ENCODE data around the gene TTPAL. TPM values are rescaled to one million over a fixed set of nuclear protein-coding genes. Genes with fewer than 3 reads are reported as not detected.

Gene TTPAL
- total and polyA plus RNA-seq, 10 of the 15 experiments (the other 5 are each of a cell fraction or from before 2014, with no cell fraction given): 4.0 to 24.0 (median 9.3) TPM

DNA sequence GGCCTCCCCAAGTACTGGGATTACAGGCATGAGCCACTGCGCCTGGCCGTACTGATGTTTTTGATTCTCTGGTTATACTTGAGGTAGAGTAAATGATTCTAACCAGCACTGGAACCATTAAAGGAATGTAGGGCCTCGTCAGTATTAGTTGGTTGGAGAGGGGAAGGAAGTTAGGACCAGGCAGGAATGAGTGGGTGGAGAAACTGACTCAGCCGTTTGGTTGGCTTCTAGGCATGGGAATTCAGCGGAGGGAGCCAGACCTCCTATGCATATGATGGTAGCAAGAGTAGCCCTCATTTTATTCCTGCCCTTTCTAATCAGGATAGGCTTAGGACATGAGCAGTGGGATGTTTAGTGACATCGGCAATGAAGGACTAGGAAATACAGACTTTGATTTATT, 65.2 kb downstream of the TTPAL start:
- Histone ChIP-seq H3K27me3 (replicated peaks in 1 of 2; ENCODE audit: control insufficient read depth in 2 of 2, insufficient read depth in 2 of 2, low read length in 1 of 2) (no peaks in the 10 kb centered on the region), H3K79me2 (ENCODE audit: control insufficient read depth, insufficient read depth, low read length) (no peaks in the 10 kb centered on the region), H3K27ac (ENCODE audit: control insufficient read depth, insufficient read depth) (no peak overlapping the region), H3K9ac (ENCODE audit: control insufficient read depth, insufficient read depth, low read length) (no peak overlapping the region), H3K4me2 (ENCODE audit: control insufficient read depth, insufficient read depth) (no peak overlapping the region), H2AFZ (ENCODE audit: control insufficient read depth, low read depth, low read length) (no peak overlapping the region), H3K9me3 (replicated peaks; ENCODE audit: control insufficient read depth, insufficient read depth, low read length) (no peaks in the 10 kb centered on the region), H4K20me1 (ENCODE audit: control insufficient read depth, insufficient read depth) (no peaks in the 10 kb centered on the region), H3K4me1 (ENCODE audit: control insufficient read depth, insufficient read depth, low read length) (no peaks in the 10 kb centered on the region), H3K4me3 (no peak overlapping the region), H3K36me3 (ENCODE audit: control insufficient read depth in 2 of 2, insufficient read depth in 2 of 2, low read length in 1 of 2) (no peaks in the 10 kb centered on the region)
- in situ Hi-C loops (cut with MboI) (no loop called here), intact Hi-C loops (cut with micrococcal nuclease; ENCODE audit: unreplicated experiment) (no loop called here)
- TF ChIP-seq IRF4 (IDR thresholded peaks at IDR 0.05; ENCODE audit: low read depth, low read length) (no peak), ZNF24 (IDR thresholded peaks at IDR 0.05) (no peak), IKZF1 (conservative IDR thresholded peaks at IDR 0.05) (no peak), BCL11A (IDR thresholded peaks at IDR 0.05; ENCODE audit: low read depth, low read length) (no peak), BRCA1 (IDR thresholded peaks at IDR 0.05; ENCODE audit: low read depth, low read length) (no peak), RFX5 (IDR thresholded peaks at IDR 0.05; ENCODE audit: low read depth, low read length) (no peak), NBN (IDR thresholded peaks at IDR 0.05) (no peak), CHD1 (IDR thresholded peaks at IDR 0.05; ENCODE audit: low read depth, low read length) (no peak), RBBP5 (conservative IDR thresholded peaks at IDR 0.05) (no peak), PKNOX1 (IDR thresholded peaks at IDR 0.05) (no peak), EZH2 (IDR thresholded peaks at IDR 0.05; ENCODE audit: borderline replicate concordance, control insufficient read depth, low read depth, low read length) (no peak), SUZ12 (IDR thresholded peaks at IDR 0.05; ENCODE audit: unreplicated experiment) (no peak)
- TF ChIP-seq, protein P1, sequence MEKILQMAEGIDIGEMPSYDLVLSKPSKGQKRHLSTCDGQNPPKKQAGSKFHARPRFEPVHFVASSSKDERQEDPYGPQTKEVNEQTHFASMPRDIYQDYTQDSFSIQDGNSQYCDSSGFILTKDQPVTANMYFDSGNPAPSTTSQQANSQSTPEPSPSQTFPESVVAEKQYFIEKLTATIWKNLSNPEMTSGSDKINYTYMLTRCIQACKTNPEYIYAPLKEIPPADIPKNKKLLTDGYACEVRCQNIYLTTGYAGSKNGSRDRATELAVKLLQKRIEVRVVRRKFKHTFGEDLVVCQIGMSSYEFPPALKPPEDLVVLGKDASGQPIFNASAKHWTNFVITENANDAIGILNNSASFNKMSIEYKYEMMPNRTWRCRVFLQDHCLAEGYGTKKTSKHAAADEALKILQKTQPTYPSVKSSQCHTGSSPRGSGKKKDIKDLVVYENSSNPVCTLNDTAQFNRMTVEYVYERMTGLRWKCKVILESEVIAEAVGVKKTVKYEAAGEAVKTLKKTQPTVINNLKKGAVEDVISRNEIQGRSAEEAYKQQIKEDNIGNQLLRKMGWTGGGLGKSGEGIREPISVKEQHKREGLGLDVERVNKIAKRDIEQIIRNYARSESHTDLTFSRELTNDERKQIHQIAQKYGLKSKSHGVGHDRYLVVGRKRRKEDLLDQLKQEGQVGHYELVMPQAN (conservative IDR thresholded peaks at IDR 0.05): no peak
- TF ChIP-seq, protein P2, sequence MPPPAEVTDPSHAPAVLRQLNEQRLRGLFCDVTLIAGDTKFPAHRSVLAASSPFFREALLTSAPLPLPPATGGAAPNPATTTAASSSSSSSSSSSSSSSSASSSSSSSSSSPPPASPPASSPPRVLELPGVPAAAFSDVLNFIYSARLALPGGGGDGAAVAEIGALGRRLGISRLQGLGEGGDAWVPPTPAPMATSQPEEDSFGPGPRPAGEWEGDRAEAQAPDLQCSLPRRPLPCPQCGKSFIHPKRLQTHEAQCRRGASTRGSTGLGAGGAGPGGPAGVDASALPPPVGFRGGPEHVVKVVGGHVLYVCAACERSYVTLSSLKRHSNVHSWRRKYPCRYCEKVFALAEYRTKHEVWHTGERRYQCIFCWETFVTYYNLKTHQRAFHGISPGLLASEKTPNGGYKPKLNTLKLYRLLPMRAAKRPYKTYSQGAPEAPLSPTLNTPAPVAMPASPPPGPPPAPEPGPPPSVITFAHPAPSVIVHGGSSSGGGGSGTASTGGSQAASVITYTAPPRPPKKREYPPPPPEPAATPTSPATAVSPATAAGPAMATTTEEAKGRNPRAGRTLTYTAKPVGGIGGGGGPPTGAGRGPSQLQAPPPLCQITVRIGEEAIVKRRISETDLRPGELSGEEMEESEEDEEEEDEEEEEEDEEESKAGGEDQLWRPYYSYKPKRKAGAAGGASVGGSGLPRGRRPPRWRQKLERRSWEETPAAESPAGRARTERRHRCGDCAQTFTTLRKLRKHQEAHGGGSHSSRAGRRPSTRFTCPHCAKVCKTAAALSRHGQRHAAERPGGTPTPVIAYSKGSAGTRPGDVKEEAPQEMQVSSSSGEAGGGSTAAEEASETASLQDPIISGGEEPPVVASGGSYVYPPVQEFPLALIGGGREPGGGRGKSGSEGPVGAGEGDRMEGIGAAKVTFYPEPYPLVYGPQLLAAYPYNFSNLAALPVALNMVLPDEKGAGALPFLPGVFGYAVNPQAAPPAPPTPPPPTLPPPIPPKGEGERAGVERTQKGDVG (CRISPR knock-in tag; IDR thresholded peaks at IDR 0.05): no peak
- TF ChIP-seq, protein P3, sequence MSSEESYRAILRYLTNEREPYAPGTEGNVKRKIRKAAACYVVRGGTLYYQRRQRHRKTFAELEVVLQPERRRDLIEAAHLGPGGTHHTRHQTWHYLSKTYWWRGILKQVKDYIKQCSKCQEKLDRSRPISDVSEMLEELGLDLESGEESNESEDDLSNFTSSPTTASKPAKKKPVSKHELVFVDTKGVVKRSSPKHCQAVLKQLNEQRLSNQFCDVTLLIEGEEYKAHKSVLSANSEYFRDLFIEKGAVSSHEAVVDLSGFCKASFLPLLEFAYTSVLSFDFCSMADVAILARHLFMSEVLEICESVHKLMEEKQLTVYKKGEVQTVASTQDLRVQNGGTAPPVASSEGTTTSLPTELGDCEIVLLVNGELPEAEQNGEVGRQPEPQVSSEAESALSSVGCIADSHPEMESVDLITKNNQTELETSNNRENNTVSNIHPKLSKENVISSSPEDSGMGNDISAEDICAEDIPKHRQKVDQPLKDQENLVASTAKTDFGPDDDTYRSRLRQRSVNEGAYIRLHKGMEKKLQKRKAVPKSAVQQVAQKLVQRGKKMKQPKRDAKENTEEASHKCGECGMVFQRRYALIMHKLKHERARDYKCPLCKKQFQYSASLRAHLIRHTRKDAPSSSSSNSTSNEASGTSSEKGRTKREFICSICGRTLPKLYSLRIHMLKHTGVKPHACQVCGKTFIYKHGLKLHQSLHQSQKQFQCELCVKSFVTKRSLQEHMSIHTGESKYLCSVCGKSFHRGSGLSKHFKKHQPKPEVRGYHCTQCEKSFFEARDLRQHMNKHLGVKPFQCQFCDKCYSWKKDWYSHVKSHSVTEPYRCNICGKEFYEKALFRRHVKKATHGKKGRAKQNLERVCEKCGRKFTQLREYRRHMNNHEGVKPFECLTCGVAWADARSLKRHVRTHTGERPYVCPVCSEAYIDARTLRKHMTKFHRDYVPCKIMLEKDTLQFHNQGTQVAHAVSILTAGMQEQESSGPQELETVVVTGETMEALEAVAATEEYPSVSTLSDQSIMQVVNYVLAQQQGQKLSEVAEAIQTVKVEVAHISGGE (CRISPR knock-in tag; IDR thresholded peaks at IDR 0.05): no peak
- 67% methylated on average over 6 of the region's 6 CpGs for WGBS (ENCODE audit: insufficient coverage, insufficient replicate concordance, low lambda C conversion rate, missing lambda C conversion rate)
- ChIA-PET SMC1A (ENCODE audit: uncharacterized antibody, unreplicated experiment) (interaction anchor here (0.7 to 1.8 kb wide), 4 partner anchors 12 to 33 kb away, joined by 3 to 7 read pairs (median 3); no protein-coding TSS in a partner anchor), CTCF (interaction anchor here (1.0 to 2.9 kb wide), 2 partner anchors 35 to 54 kb away, joined by 4 to 9 read pairs; no protein-coding TSS in a partner anchor), RAD21 (ENCODE audit: unreplicated experiment) (no interaction called here), POLR2A (no interaction called here)
- DNase-seq (ENCODE audit: low read depth, low spot score) (no peak), FAIRE-seq (no peak), ATAC-seq (no peak)
- no TSS peak for BruUV-seq (replicated peaks)

Measured in GM12878 (cell line).